HG02938 (cell line): Measurements from ENCODE around the gene SPIC.
"Not testable (repeated sequence)": the region's sequence is repeated elsewhere in the genome, so short reads cannot be mapped to it uniquely, and the experiment has no call there.

Experiments used
- ATAC-seq: cut with Tn5 transposase; IDR thresholded peaks from one replicate; pipeline ENCODE4 v1.9.1; 2021; ENCODE audit warnings: mild to moderate bottlenecking, moderate library complexity; ENCODE audit not compliant: unreplicated experiment

SPIC gene

DNA sequence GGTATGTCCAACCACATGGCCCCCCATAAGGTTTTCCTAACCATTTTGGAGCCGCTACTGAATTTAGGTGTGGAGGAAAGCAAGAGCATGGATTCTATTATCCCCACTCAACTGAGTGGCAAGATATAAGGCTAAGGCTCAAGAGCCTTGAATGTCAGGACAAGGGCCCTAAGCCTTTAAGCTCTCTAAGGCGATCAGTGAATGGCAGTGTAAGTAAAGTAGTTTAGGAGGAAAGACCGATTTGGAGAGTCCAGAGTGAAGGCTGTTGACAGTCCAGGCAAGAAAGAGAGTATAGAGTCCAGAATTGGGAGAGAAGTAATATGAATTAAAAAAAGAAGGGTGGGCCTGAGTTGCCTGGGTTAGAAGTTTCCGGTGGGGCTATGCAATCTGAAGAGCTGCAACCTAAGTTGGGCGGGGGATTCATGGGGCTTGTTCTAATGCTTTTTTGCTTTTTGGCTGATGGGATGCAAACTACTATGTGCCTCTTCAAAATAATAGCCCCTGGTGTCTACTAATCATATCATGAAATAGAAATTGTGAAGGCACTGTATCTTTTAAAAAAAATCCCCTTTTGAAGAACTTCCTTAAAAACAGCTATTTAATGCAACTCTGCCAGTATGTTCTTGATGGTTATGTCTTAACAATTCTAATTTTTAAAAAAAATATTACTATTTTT lies at the start of gene SPIC:
TSS of gene SPIC (plus strand) at position 626 of the 676 bp plus-strand sequence. CDS start 1,569 bp downstream, outside the sequence.
- no peak for ATAC-seq

DNA sequence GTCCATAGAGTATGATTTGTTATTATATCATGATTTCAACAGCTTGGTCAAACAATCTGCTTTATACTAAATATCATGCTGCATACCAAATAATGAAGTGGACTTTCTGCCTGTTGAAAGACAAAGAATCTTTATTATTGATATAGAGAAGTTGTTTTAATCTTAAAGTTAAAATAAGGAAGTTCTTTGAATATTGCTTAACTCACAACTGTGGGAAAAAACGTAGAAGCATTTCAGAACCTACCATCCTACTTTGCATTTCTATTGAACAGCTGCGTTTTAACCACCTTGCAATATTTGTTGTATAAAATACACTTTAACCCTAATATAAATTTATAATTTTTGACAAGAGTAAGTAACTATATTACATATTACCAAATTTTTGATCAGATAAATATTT lies 44.7 kb upstream of the SPIC start:
- no peak for ATAC-seq

- no peak for ATAC-seq
Measured at GRCh38 chr12:101436136-101436535, 39.0 kb upstream of the SPIC start.

- ATAC-seq: no peak
Measured at GRCh38 chr12:101439236-101439635, 35.9 kb upstream of the SPIC start.

- ATAC-seq: no peak
Measured at GRCh38 chr12:101441461-101442224, 33.5 kb upstream of the SPIC start.

DNA sequence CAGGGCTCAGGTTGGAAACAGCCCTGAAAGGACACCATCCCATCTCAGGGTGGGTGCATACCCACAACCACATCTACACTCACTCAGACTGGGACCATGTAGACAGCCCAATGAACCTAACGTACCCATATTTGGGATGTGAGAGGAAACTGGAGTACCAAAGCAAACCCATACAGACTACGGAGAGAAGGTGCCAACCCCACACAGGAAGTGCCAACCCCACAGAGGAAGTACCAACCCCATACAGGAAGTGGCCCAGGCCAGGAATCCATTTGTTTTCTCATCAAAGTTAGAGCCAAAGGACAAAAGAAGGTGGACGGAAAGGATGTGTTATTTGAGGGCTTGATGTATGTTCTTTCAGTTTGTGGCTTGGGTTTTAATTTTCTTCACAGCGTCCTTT lies 19.5 kb upstream of the SPIC start:
- ATAC-seq: no peak

- ATAC-seq: no peak
Measured at GRCh38 chr12:101459642-101460346, 15.3 kb upstream of the SPIC start.

DNA sequence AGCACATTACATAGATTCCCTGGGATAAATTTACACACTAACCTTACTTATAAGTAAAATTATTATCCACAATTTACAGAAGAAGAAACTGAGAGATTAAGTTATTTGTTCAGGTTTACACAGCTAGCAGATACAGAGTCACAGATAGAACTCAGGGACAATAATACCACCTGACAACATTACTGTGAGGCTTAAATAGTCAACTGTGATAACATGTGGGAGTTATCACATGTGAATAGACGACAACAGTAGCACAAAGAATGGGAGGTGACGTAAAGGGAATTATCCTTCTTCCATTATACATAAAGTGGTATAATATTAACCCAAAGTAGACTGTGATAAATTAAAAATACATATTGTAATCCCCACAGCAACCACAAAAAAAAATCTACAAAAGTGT lies 6.2 kb upstream of the SPIC start:
- no peak for ATAC-seq

- no peak for ATAC-seq
Measured at GRCh38 chr12:101470939-101471338, 4.2 kb upstream of the SPIC start.

DNA sequence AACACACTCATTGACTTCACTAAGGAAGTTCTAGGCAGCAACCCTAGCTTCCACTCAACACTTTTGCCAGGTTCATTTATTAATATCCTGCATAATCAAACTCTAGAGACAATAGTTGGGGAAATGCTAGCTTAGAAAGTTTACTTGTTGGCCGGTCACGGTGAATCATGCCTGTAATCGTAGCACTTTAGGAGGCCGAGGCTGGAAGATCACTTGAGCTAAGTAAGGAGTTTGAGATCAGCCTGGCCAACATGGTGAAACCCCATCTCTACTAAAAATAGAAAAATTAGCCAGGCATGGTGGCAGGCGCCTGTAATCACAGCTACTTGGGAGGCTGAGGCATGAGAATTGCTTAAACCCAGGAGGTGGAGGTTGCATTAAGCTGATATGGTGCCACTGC lies 3.3 kb upstream of the SPIC start:
- ATAC-seq: not testable (repeated sequence)

GRCh38 chr12:101474248-101474647 lies 888 bp upstream of the SPIC start:
- no peak for ATAC-seq

- no peak for ATAC-seq
Measured at GRCh38 chr12:101475751-101476305, 692 bp downstream of the SPIC start.

- ATAC-seq: no peak
Measured at GRCh38 chr12:101480849-101481248, 5.7 kb downstream of the SPIC start.

DNA sequence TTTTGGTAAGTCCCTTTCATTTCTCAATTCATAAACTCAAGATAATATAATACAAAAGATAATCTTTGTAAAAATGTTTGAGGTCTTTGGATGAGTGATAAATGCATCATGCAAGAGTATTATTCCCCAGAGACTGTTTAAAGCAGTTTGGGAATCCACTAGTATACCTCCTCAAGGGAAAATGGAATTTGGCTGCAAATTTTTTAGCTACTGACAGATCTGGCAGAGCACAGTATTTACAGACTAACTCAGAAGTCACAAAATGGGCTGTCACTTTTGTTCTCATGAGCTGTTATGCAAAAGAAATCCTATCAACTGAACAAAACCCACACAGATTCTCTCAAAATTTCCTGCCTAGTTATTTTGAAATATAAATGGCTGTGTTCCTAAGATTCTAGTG lies 9.9 kb downstream of the SPIC start:
- no peak for ATAC-seq

- no peak for ATAC-seq
Measured at GRCh38 chr12:101488469-101488868, 13.3 kb downstream of the SPIC start.

- ATAC-seq: no peak
Measured at GRCh38 chr12:101490286-101490920, 15.3 kb downstream of the SPIC start.

DNA sequence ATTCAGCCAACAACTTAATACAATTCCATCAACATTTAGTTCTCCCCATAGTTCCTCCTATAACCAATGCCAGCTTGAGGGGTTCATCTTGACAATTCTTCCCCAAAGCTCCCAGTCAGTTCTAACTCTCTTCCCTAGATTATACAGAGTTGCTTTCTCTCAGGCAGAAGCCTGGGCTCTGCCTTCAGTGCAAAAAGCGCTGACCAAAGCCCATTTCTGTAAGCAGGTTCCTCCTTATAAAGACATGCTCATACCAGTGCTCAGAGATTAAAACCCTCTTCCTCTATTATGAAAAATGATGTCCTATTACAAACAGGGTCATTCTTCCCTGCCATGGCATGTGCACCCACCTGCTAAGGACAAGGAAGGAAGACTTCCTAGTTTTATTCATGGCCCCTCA lies 16.2 kb downstream of the SPIC start:
- no peak for ATAC-seq

DNA sequence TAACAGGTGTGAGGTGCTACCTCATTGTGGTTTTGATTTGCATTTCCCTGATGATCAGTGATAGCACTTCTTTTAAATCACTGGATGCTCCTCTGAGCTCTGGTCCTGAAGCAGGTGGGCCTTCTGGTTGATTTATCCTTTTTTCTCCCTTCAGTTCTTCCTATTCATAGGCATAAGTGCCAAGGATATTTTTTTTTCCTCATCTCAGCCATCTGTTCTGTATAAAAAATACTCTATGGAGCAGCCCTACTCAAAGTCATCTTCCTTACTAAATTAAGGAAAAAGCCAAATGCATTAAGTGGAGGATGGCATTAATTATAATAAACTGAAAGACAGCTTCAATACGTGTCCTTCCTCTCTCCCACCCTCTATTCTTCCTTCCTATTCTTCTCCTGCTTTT lies 18.4 kb downstream of the SPIC start:
- ATAC-seq: no peak

- ATAC-seq: no peak
Measured at GRCh38 chr12:101498252-101498651, 23.1 kb downstream of the SPIC start.

DNA sequence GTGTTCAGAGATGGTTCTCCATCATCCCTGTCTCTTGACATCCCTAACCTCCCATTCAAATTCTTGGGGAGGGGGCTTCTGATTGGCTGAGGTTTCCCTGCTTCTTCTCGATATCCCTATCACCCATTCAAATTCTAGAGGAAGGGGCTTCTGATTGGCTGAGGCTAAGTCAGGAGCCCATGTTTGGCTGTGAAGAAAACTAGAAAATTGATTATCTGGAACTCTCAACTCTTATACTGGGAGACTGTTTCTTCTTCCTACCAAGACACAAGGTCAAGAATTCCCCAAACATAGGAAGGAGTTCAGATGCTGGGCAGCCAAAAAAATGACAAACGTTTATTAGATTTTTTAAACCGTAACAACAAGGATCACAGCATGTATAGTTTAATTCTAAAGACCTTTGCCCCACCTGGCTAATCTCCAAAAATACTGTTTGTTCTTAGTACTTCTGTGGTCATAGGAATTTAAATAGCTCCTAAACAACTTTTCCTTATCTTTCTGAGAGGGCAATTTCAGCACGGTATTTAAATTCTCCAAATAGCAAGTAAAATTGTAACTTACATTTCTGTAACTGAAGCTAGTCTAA lies 26.4 kb downstream of the SPIC start:
- ATAC-seq: no peak

GRCh38 chr12:101521136-101521535 lies 46.0 kb downstream of the SPIC start:
- ATAC-seq: no peak
